Bronchial smooth muscle cell (primary cell): Measurements from ENCODE around the gene FCF1. TPM values are rescaled to one million over a fixed set of nuclear protein-coding genes. Genes with fewer than 3 reads are reported as not detected.

Source experiments
- total RNA-seq: library from RNA; depleted of rRNA; stranded (reverse); fragments of >200 nt; gene quantifications from 2 replicates; pipeline ENCODE4 v1.2.1, GENCODE V29; 2014

Gene FCF1, protein sequence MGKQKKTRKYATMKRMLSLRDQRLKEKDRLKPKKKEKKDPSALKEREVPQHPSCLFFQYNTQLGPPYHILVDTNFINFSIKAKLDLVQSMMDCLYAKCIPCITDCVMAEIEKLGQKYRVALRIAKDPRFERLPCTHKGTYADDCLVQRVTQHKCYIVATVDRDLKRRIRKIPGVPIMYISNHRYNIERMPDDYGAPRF
- 21.0 and 28.7 TPM in 2 replicates for total RNA-seq

DNA sequence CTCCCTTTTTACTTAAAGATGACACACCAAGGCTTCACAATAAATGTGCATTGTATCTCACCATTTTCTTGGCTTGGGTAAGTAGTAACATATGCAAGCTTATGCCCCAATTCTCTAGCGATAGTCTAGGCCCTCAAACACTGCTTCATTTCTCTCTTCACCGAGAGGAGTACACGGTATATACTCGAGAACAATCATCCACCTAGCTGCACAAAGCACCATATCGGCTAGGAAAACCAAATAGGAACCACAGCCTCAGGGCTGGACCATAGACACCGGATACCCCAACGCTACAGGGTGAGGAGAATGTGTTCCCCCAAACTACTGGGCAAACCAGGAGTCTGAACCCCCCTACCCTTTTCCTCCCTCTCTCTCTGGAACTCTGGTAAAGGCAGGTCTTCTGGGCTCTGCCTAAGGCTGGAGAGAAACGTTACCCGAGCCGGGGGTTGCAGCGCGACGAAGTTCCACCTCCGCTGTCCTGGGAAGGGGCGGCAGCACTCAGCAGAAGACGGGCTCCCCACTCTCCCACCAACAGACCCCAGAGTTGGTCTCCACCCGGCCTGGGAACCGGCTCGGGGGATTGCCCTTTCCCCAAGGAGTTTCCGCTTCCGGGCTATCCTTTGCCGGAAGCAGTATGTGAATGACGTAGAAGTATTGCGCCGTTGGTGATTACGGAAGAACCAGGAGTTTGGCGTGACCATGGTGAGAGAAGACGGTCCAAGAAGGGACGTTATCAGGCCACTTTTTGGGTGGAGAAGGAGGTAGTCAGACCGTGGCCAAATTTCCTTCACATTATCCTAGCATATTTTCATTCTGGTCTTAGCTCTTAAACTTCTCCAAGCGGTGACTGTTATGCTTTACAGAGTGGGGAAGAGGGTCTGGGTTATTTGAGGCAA is at the start of gene FCF1, which contains the start of gene AREL1:
Gene FCF1, plus strand, starts transcription at position 646 of the 896 bp plus-strand sequence. Its CDS starts 54 bp downstream, at position 700.
Gene AREL1, minus strand, starts transcription at position 582 of the 896 bp plus-strand sequence. CDS start 27,465 bp downstream, outside the sequence.

DNA sequence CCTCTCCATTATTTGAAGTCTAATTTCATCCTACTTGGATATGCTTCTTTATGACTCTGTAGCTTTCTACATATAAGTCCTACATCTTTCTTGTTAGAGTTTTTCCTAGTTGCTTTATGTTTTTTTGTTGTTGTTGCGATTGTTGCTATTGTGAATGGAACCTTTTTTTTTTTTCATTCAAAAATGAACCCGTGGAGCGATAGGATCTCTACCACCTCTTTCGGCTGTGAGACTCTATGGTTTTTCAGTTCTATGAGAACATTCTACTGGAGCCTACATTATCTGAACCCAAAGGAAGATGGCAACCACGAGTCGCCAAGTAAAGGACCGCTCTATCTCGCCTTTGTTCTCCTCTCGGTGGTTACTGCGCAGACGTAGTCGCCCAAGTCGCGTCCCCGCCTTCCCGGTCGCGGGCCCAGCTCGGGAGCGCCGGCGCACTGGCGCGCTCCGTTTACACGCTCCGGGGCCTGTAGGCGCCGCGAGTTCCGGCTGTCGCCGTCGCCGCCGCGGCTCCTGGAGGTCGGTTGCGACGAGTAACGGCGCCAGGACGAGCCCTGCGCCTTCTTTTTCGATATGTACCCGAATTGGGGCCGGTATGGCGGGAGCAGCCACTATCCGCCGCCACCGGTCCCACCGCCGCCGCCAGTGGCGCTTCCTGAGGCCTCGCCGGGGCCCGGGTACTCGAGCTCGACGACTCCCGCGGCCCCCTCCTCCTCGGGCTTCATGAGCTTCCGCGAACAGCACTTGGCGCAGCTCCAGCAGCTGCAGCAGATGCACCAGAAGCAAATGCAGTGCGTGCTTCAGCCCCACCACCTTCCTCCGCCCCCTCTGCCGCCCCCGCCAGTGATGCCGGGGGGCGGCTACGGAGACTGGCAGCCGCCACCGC is 50.2 kb downstream of the FCF1 start, which contains the start of gene YLPM1:
Gene YLPM1, plus strand, starts transcription at position 400 of the 886 bp plus-strand sequence. Its CDS starts 174 bp downstream, at position 574.

Other genes starting within 250 kb of the FCF1 start
- 194 and 280 TPM in 2 replicates for gene NPC2, start 219.8 kb upstream of the FCF1 start, total RNA-seq
- gene ISCA2, start 219.4 kb upstream of the FCF1 start, total RNA-seq: 7.6 and 9.8 TPM in 2 replicates
- 74.4 and 88.4 TPM in 2 replicates for gene LTBP2, start 100.9 kb upstream of the FCF1 start, total RNA-seq
- gene AREL1, start 64 bp upstream of the FCF1 start, total RNA-seq: 14.7 and 18.5 TPM in 2 replicates
- gene YLPM1, start 50.2 kb downstream of the FCF1 start, total RNA-seq: 19.0 and 26.5 TPM in 2 replicates
- gene PROX2, start 163.0 kb downstream of the FCF1 start, total RNA-seq: not detected in 2 replicates
- 53.6 and 58.9 TPM in 2 replicates for gene DLST, start 168.8 kb downstream of the FCF1 start, total RNA-seq
- under 0.01 and 0.47 TPM in 2 replicates for gene RPS6KL1, start 210.1 kb downstream of the FCF1 start, total RNA-seq
- 4.9 and 8.7 TPM in 2 replicates for gene PGF, start 242.5 kb downstream of the FCF1 start, total RNA-seq